Measurements from ENCODE around the gene DMD. TPM values are rescaled to one million over a fixed set of nuclear protein-coding genes. Genes with fewer than 3 reads are reported as not detected.

The DMD gene
- total RNA-seq, 3 donors from 2014 or later (not counting 1 experiment from before 2014, with no cell fraction given) = not detected

DNA sequence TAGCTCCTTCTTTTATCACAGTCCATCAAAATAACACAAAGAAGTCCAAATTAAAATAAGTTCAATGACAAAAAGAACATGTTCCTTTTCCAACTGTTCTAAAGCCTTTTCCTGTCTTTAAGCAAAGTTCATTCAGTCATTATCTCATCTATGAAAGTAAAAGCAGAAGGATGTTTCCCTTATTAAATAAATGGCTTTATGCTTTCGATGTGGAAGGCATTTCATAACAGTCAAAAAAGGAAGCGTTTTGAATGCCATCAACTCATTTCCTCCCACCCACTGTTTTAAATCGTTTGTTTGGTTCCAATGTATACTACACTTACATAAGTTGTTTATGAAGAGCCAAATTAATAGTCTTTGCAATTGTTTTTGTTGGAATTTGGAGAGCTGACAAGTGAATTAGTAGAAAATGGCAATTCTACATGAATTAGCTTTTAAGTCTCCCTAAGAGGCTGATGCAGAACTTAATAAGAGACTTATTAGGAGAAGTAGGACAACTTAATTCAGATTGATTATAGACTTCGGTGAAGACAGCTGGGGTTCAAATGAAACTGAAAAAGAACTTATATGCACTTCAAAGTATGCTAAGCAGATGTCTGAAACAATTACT is 1746.9 kb downstream of the DMD start:
- Mint-ChIP-seq H3K27me3 (ENCODE audit: low read depth in 2 of 2) (no peaks in the 10 kb centered on the region), H3K9me3 (peaks cover 0 to 2% of the 10 kb centered on the region in 2 donors), H3K4me3 (no peak overlapping the region), H3K27ac (no peak overlapping the region), H3K36me3 (no peaks in the 10 kb centered on the region), H3K4me1 (no peaks in the 10 kb centered on the region)
- 100% methylated on average over 1 of the region's 4 CpGs for WGBS (ENCODE audit: insufficient coverage)
- no peak for ATAC-seq
- no peak overlapping the region for H3K27ac ChIP-seq (ENCODE audit: low read length)
- TF ChIP-seq, protein P1, sequence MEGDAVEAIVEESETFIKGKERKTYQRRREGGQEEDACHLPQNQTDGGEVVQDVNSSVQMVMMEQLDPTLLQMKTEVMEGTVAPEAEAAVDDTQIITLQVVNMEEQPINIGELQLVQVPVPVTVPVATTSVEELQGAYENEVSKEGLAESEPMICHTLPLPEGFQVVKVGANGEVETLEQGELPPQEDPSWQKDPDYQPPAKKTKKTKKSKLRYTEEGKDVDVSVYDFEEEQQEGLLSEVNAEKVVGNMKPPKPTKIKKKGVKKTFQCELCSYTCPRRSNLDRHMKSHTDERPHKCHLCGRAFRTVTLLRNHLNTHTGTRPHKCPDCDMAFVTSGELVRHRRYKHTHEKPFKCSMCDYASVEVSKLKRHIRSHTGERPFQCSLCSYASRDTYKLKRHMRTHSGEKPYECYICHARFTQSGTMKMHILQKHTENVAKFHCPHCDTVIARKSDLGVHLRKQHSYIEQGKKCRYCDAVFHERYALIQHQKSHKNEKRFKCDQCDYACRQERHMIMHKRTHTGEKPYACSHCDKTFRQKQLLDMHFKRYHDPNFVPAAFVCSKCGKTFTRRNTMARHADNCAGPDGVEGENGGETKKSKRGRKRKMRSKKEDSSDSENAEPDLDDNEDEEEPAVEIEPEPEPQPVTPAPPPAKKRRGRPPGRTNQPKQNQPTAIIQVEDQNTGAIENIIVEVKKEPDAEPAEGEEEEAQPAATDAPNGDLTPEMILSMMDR (IDR thresholded peaks at IDR 0.05) = no peak
- H3K36me3 ChIP-seq (ENCODE audit: control insufficient read depth, insufficient read depth, low read length) = no peaks in the 10 kb centered on the region
- H3K9me3 ChIP-seq (ENCODE audit: control insufficient read depth, insufficient read depth, low read length) = no peaks in the 10 kb centered on the region
- no peak overlapping the region for H3K4me3 ChIP-seq (ENCODE audit: low read length)
- H3K4me1 ChIP-seq (ENCODE audit: control insufficient read depth, insufficient read depth, low read length) = no peaks in the 10 kb centered on the region
- intact Hi-C loops (cut with micrococcal nuclease) = no loop called here
- no peaks in the 10 kb centered on the region for H3K27me3 ChIP-seq (ENCODE audit: control insufficient read depth, insufficient read depth, low read length)
- DNase-seq = no peak

DNA sequence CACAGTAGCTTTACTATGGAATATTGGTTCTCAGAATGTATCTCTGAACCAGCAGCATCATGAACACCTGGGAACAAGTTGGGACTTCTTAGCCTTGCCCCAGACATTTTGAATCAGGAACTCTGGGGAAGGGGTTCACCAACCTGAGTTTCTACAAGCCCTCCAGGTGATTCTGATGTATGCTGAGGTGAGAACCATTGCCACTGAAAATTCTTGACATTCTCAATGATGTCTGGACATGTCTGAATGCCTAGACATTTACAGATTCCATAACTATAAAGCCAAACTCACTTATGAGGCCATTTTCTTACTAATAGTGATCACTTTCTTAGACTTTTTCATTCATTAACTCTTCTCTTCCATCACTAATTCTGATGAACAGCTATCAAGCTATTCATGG is 1750.1 kb downstream of the DMD start:
- Histone ChIP-seq H3K4me1 (ENCODE audit: control insufficient read depth, insufficient read depth, low read length) (no peaks in the 10 kb centered on the region), H3K36me3 (ENCODE audit: control insufficient read depth, insufficient read depth, low read length) (no peaks in the 10 kb centered on the region), H3K27me3 (ENCODE audit: control insufficient read depth, insufficient read depth, low read length) (no peaks in the 10 kb centered on the region), H3K9me3 (ENCODE audit: control insufficient read depth, insufficient read depth, low read length) (no peaks in the 10 kb centered on the region), H3K4me3 (ENCODE audit: low read length) (no peak overlapping the region), H3K27ac (ENCODE audit: low read length) (no peak overlapping the region)
- Mint-ChIP-seq H3K27me3 (ENCODE audit: low read depth in 2 of 2) (no peaks in the 10 kb centered on the region), H3K9me3 (peaks cover 0 to 2% of the 10 kb centered on the region in 2 donors), H3K4me1 (no peaks in the 10 kb centered on the region), H3K4me3 (no peak overlapping the region), H3K27ac (no peak overlapping the region), H3K36me3 (no peaks in the 10 kb centered on the region)
- no peak for DNase-seq
- intact Hi-C loops (cut with micrococcal nuclease) = no loop called here
- TF ChIP-seq, protein P1 (IDR thresholded peaks at IDR 0.05) = no peak
- ATAC-seq = no peak

DNA sequence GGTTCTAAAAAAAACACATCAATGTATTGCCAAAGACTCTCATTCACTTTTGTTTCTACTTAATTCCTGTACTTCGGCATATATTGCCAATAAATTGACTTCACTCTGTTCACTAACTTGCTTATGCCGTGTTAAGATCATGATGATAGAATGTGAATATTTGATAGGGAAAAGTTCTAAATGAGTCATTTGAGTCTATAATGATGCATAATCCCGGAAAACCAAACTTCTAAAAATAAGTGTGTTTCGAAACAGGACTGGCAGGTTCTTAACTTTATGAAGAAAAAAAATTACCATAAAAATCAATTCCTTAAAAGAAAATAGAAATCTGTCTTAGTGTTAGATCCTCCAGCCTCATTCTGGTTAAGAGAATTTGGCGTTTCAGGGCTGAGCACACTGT is 1752.0 kb downstream of the DMD start:
- TF ChIP-seq, protein P1 (IDR thresholded peaks at IDR 0.05) = no peak
- Histone ChIP-seq H3K27ac (ENCODE audit: low read length) (no peak overlapping the region), H3K36me3 (ENCODE audit: control insufficient read depth, insufficient read depth, low read length) (no peaks in the 10 kb centered on the region), H3K4me1 (ENCODE audit: control insufficient read depth, insufficient read depth, low read length) (no peaks in the 10 kb centered on the region), H3K27me3 (ENCODE audit: control insufficient read depth, insufficient read depth, low read length) (no peaks in the 10 kb centered on the region), H3K4me3 (ENCODE audit: low read length) (no peak overlapping the region), H3K9me3 (ENCODE audit: control insufficient read depth, insufficient read depth, low read length) (no peaks in the 10 kb centered on the region)
- no peak for ATAC-seq
- intact Hi-C loops (cut with micrococcal nuclease) = no loop called here
- Mint-ChIP-seq H3K27ac (no peak overlapping the region), H3K27me3 (ENCODE audit: low read depth in 2 of 2) (no peaks in the 10 kb centered on the region), H3K4me3 (no peak overlapping the region), H3K9me3 (peaks cover 0 to 2% of the 10 kb centered on the region in 2 donors), H3K36me3 (no peaks in the 10 kb centered on the region), H3K4me1 (no peaks in the 10 kb centered on the region)
- no CpG with 5 or more reads among the region's 5 CpGs for WGBS (ENCODE audit: insufficient coverage)
- no peak for DNase-seq

DNA sequence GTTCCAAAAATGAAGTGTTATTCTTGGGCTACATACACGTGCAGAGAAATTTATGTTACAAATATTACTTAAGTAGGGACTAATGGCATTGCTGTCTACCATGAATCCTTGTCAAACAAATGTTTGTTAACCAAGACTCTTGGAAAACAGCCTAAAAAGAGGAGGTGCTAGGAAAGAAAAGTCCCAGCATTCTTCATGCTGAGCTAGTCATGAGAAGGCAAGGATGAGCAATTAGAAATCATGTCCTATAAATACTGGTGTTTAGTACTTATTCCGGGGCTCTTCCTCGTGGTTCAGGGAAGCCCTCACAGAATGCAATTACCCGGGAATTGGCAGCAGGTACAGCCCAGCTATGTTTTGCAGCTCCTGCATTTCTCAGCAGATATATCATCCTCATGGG is 1761.4 kb downstream of the DMD start:
- Histone ChIP-seq H3K36me3 (ENCODE audit: control insufficient read depth, insufficient read depth, low read length) (no peaks in the 10 kb centered on the region), H3K4me1 (ENCODE audit: control insufficient read depth, insufficient read depth, low read length) (no peaks in the 10 kb centered on the region), H3K27me3 (ENCODE audit: control insufficient read depth, insufficient read depth, low read length) (no peaks in the 10 kb centered on the region), H3K27ac (ENCODE audit: low read length) (no peak overlapping the region), H3K9me3 (ENCODE audit: control insufficient read depth, insufficient read depth, low read length) (no peaks in the 10 kb centered on the region), H3K4me3 (ENCODE audit: low read length) (no peak overlapping the region)
- Mint-ChIP-seq H3K36me3 (no peaks in the 10 kb centered on the region), H3K27ac (no peak overlapping the region), H3K4me1 (no peaks in the 10 kb centered on the region), H3K27me3 (ENCODE audit: low read depth in 2 of 2) (no peaks in the 10 kb centered on the region), H3K9me3 (peaks cover 0 to 3% of the 10 kb centered on the region in 2 donors), H3K4me3 (no peak overlapping the region)
- WGBS (ENCODE audit: insufficient coverage) = 81% methylated on average over 3 of the region's 4 CpGs
- ATAC-seq (no peak), DNase-seq (no peak)
- TF ChIP-seq, protein P1 (IDR thresholded peaks at IDR 0.05) = no peak
- intact Hi-C loops (cut with micrococcal nuclease) = no loop called here

Data from natural killer cell (primary cell).